SU-DHL-6 (cell line): ENCODE data around the gene MKKS.

Experiments
- CTCF ChIP-seq: fragments of 200-600 bp; sonication (generic); IDR thresholded peaks from one replicate; pipeline ENCODE4 v1.5.1; 2017; ENCODE audit warnings: antibody characterized with exemption, mild to moderate bottlenecking, low read length, moderate library complexity; ENCODE audit not compliant: insufficient read depth, poor library complexity, severe bottlenecking
- EZH2phosphoT487 ChIP-seq: fragments of 200-600 bp; sonication (generic), shearing (Covaris generic); conservative IDR thresholded peaks from 2 replicates; pipeline ENCODE4 v1.6.1; 2018; ENCODE audit warnings: mild to moderate bottlenecking, antibody characterized with exemption, low read length, moderate library complexity, mixed read lengths

DNA sequence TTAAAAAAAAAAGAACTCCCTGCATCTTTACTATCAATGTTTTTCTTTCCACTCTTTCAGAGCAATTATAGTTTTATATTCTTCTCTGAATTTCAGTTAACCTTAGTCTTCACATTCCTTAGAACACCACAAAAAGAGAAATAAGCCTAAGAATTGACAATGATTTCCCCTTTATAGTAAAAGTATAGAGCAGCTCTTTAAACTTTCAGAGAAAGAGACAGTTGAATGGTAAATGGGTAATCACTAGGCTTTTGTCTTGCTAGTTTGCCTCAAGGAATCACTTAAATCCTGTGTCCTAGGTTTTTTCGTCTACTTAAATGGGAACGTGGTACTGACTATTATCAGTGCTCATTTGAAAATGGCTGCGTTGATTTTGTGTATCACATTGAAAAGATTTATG, 32.8 kb upstream of the MKKS start:
- TF ChIP-seq CTCF = no peak
- no peak for TF ChIP-seq EZH2phosphoT487
